Activated T-cell treated with anti-CD3 and anti-CD28 coated beads for 24 hours (primary cell): ENCODE data around the gene ARFGAP3.

Source experiments
- DNase-seq: peaks from one replicate; pipeline ENCODE4 v3.0.0-alpha.2; 2020; ENCODE audit warnings: low read depth

The ARFGAP3 gene

DNA sequence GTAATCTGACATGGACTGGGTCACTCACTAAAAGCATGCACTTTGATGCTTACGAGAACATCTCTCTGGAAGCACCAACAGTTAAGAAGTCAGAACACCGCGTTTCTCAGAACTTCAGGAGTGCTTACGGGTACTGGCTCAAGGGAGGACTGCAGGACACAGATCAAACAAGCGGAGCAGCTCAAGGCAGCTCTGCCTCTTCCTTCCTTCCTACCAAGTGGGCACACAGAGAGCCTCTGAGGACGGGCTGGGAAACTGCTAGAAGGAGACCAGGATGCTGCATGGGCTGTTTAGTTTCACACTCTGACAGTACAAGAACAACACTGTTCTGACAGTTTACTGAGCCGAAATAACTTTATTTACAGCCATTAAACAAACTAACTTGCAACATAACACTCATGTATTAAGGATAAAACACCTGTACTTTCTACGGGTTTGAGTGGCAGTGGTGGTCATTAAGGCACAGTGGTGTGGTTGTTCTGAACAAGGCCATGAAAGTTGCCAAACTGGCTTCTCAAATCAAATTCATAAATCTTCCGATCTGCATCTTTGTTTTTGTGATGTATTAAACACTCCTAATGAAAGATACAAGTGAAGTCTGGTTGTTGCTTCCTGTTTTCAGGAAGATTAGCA is 37.5 kb downstream of the ARFGAP3 start:
- DNase-seq, result no peak

DNA sequence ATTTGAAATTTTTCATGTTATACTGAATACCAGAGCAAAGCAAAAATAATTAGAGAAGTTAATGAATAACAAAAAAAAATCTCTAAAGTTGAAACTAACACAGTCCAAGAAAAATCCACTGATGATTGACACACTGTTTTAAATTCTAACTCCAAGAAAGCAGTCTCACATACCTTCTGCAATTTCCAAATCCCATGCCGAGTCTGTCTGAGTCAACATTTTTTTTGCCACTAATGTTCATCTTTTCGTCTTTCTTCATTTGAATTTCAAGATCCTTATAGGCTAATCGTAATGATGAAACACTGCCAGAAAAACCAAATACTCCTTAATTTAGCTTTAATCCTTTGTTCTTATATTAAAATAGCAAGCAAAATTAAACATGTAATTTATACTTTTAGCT is 39.5 kb downstream of the ARFGAP3 start:
- DNase-seq, result no peak

DNA sequence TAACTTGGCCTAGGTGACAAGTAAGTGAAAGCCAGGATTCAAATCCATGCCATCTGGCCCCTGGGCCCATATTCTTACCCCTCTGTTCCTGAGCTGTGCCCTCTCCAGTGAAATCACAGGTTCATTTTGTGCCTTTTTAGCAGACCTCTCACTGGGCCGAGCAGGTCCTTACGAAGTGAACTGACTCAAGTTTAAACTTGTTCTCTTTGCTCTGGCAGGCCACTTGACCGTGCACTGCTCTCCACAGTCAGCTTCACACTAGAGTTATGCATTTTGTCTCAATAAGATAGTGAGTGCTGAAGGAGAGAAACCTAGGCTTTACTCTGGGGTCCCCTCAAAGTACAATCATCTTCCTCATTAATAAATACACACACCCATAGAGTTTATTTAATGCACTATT is 40.7 kb downstream of the ARFGAP3 start:
- DNase-seq, result no peak

DNA sequence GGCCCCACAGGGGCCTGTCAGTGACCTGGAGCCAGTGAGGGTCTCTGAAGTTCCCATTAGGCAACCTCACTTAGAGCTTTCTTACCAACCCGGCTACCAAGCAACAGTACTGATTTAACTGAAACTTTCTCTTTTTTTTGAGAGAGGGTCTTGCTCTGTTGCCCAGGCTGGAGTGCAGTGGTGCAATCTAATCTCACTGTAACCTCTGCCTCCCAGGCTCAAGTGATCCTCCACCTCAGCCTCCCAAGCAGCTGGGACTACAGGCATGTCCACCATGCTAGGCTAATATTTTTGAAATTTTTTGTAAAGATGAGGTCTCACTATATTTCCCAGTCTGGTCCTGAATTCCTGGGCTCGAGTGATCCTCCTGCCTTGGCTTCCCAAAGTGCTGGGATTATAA is 42.5 kb downstream of the ARFGAP3 start:
- DNase-seq, result no peak

DNA sequence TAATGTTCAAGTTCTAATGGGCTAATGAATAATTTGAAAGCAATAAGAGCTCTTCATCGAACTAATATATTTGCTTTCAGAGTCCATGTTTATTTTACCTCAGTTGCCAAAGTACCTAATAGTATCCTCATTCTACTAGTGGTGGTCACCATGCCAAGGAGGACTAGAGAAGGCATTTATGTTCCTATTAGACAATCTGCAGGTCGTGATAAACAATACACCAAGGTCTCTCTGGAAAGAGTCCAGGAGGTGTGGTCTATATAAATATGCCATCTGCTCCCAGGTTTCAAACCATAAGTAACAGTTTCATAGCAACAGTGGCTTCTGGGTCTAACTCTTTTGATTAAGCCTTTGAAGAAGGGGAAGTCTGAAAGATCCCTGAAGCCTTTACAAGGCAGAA is 42.9 kb downstream of the ARFGAP3 start:
- no peak for DNase-seq

DNA sequence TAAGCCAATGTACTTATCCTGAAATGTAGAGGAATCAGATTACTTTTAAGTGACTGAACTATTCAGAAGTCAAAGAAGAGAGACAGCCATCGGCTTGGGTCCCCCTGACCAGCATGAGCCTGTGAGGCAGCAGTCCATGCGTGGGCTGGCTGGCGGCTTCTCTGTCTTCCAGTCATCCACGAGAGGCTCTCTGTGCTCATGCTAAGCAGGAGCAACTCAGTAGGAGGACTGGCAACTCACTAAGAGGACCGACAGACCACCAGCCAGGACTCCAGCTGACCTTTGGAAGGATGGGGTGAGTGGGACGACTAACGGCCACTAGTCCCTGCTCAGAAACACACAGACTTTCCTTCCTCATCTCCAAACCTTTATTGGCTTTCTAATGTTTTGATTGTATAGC is 43.6 kb downstream of the ARFGAP3 start:
- no peak for DNase-seq

DNA sequence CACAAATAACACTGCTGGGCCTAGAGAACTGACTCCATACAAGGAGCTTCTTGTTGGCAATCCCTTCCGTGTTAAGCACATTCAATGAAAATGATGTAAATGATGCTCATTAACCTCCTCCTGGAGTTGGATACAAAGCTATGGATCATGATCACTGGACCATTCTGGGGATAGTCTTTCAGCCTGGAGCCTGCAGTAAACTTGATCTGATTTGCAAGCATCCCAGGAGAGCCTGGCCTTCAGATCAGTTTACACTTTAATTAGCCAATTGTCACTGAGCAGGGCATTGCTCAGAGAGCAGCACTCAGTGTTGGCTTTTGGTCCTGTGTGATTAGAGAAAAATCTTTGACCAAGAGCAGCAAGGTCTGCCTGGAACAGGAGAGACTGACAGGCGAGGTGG is 45.6 kb downstream of the ARFGAP3 start:
- DNase-seq, result no peak

DNA sequence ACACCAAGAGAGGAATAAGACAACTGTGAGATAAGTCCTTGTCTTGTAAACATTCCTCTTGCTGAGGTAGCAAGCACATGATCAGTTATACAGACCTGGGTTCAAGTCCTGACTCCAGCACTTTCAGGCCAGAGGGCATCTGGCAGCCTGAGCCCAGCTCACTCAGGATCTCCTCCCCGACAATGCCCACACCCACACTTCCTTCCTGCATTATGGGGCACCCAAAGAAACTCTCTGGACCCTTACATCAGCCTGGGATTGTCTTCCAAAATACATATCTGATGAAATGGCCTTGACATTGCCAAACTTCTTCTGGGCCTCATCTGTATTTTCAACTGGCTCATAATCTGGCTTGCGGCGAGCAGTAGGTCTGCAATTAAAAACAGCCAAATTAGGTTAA is 48.6 kb downstream of the ARFGAP3 start:
- no peak for DNase-seq

DNA sequence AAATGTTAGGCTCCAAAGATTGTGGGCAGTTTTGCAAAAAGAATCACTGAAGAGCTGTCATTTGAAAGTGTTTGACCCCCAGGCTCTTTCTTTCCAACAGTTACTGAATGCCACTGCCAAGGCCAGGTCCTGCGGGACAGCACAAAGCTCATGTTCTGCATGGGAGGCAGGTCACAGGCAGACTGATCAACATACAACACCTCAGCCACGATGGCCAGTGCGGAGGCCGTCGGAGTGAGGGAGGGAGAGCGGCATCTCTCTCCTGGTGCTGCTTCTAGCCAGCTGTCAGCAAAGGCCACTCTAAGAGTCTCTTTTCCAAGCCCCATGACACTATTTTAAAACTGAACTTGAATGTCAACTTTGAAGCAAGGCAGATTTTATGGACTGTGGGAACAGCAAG is 49.9 kb downstream of the ARFGAP3 start:
- no peak for DNase-seq

DNA sequence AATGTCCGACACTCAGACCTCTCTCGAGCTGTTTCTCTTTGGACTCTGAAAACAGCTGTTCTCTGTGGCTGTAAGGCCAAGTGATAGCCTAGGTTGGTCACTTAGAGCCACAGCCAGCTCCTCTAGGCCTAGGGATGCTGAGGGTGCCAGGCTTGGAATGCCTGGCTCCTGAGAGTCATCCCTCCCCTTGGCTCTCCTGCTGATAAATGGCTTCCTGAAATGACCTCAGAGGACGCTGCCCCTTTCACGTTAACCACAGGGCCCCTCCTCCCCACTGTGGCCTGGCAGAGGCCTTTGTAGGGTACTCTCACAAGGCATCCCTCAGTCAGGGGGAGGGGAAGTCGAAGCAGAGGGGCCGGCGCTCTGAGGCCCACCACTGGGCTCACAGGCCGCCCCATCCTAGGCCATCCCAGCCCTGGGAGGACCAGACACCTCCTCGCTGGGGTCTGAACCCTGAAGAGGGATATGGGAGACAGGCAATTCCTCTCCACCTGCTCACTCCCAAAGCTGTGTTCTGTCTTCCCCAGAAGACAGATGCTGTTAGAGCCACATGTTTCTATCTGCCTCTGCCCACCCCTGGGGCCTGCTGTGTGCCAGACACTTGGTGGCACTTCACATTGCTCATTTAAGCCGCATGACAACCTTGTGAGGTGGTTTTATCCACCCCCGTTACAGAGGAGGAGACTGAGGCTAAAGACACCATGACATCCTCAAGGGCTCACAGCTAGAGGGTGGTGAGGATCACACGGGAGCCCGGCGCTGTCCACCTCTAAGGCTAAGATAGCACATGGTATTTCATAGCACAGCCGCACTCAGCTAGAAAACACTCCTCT is 50.9 kb downstream of the ARFGAP3 start:
- DNase-seq, result no peak

DNA sequence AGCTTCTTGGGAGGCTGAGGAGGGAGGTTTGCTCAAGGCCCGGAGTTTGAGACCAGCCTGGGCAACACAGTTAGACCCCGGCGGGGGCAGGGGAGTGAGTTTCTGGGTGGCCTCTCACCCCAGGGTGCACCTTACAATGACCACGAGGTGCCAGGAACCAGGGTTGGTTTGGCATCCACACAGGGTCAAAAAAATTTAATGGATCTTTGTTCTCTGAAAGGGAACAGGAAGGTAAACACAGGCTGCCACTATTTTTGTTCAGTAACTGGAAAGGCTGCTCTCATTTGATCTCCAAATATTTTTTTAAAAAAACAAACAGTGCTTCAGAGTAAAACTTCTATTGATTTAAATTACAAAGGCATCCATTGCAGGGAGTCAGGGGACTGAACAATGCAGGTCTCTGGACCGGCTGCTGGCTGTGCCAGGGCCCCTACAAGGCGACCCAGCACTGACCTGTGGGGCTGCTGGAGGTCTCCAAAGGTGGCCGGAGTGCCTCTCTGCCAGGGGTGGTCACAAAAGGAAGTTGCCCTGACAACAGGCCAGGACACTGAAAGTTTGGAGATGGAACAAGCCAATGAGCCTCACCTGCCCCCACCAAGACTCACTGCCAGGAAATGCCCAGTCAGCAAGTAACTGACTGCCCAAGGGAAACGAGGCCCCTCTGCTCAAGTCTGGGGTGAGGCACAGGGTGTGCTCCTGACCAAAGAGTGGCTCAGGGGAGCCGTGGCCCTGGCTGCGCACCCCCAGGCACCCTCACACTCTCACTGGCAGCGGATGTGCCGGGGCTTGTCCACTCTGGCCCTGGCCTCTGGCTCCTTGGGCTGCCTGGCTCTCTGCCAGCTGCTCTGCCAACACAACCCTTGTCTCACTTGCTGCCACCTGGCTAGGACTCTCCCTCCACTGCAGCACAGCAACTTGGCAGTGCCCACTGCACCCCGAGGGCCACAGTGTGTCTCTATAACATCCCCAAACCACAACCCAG is 51.8 kb downstream of the ARFGAP3 start:
- no peak for DNase-seq

DNA sequence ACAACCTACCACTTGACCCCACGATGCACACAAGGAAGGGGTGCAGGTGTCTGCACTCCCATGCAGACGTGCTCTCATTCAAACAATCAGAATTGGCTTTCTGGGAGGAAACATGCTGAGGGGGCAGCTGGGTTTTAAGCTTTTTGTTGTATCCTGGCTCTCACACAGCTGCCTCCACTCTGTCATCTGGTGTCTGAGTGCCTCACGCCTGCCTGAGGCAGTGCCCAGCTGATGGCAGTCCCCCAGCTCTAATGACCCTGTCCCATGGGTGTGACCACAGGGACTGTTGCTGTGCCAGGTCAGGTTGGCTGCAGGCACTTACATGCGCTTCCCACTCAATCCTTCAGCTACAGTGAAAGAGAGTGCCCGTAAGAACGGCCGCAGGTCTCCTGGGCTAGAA is 53.7 kb downstream of the ARFGAP3 start:
- DNase-seq, result no peak

DNA sequence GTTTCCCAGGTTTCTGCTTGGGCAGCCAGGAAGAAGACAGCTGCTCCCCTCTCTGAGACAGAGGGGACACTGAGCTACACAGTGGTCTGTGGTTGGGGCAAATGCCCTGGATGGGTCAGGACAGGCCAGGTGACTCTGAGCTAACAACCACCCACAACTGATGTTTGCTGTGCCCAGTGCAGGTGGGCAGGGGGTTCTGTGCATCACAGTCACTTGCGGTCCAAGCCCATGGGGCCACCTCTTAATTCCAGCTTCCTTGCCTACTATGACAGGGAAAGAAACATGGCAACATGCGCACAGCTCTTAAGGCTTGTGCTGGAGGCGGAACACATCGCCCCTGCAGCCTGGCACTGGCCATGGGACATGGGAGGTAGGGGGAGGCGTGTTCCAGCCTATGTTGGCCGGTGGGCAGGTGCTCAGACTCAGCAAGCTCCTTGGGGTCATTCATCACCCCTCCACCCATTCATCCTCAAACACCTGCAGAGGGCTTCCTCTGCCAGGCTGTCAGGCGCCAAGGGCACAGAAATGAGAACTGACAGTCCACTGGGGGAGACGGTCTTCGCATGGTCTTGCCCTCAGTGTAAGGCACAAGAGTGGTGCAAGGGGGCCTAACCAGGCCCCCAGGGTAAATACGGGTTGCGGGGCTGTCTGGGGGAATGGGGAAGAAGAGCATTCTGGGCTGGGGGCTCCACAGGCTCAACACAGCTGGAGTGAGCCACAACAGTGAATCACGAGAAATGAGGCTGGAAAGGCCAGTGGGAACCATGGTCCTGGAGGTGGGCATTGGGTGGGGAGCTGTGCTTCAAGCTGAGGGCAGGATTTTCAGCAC is 55.6 kb downstream of the ARFGAP3 start:
- no peak for DNase-seq

DNA sequence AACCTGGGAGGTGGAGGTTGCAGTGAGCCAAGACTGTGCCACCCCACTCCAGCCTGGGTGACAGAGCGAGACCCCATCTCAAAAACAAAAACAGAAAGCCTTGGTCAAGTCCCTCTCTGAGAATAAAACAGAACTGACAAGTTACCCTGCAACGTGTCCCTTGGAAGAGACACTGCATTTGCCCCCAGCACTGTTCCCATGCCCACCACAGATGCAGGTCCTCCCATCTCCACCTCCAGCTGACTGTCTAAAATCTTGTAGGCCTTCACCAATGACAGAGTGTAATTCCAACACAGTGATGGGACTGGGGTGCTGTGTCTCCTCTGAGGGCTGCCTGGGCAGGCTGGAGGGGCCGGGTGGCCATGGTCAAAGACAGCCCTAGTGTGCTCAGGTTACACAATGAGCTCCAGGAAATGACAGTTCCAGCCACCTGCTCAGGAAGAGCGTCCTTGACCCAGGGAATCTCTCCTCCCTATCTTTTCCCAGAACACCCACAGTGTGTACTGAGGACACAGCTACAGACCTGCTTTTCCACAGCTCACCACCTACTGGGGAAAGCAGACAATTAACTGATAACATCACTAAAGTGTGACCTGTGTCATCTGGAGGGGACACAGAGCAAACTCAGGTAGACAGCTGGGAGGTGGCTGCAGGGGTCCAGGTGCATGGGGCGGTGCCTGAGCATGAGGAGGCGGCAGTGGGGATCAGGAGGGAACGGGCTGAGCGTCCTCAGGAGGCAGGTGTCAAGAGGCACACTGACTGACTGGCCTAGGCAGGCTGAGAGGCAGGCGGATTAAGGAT is 56.4 kb downstream of the ARFGAP3 start:
- no peak for DNase-seq

DNA sequence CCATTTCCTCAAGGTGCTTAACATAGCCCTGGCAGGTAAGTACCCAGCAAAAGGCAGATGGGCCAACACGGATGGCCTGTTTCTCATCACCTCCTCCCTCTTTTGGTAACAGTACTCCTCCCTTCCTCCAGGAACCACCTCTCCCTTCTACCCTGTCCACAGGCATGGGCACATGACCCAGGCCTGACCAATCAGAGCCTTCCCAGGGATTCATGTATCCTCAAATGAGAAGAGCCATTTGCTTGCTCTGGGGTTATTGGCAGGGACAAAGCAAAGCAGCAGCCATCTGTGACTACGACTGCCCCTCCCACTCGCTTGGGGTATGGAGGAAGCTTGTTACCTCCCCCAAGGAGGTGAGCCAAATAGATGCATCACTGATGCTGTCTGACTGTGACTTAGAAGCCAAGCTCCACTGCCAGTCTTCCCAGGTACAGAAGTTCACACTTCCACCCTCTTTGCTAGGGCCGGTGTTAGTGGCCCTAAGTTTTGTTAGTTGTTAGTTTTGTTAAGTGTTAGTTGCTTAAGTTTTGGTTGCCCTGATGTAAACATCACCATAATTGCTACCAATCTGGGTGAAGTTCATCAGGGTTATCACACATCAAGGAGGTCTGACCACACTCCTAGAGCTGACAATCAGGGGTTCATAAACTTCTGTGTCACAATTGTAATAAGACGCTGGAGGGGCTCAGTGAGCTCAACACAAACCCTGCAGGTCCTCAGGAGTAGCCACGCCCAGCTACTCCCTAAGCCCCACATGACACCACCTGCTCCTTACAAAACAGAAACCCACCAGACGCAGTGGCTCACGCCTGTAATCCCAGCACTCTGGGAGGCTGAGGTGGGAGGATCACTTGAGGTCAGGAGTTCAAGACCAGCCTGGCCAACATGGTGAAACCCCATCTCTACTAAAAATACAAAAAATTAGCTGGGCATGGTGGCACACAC is 57.3 kb downstream of the ARFGAP3 start:
- no peak for DNase-seq

DNA sequence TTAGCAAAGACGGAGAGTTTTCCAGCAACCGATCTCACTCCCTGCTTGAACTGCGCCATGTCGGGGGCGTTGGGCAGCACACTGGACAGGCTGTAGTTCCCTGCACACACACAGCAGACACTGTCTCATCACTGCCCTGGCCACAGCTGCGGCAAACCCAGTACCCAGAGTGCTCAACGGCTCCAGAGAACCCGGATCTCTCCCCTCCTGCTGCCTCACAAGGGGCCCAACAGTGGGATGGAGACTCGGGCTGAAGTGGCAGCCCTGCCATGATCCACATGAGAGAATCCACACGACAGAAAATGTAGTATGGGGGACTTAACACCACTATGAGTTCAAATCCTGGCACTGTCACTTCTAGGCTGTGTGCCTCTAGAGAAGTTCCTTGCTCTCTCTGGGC is 58.0 kb downstream of the ARFGAP3 start:
- DNase-seq, result no peak

DNA sequence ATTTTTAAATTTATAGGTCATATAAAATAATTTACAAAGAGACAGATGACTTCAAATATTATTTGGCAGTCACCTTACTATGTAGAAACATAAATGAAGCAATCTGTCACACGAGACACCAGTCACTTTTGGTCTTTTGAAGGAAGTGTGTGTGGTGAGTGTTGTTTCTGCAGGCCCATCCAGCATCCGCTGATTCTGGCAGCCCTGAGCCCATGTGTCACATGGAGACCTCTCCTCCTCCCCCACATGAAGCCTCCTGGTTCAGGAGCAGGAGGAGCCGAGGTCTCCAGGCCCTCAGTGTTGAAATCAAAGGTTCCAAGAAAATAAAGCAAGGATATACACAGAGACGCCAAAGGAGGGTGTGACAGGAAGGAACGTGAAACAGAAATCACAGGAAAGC is 60.1 kb downstream of the ARFGAP3 start:
- no peak for DNase-seq

DNA sequence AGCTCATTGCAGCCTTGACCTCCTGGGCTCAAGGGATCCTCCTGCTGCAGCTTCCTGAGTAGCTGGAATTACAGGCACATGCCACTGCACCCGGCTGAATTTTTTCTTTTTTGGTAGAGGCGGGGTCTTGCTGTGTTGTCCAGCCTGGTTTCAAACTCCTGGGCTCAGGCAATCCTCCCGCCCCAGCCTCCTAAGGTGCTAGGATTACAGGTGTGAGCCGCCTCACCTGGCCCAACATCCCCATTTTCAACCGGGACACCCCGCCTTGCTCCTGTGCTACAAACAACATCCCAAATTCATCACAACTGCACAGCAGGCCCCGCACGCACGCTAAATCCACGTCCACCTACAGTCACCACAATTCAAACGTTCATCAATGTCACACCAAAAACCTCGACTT is 61.0 kb downstream of the ARFGAP3 start:
- DNase-seq, result no peak

DNA sequence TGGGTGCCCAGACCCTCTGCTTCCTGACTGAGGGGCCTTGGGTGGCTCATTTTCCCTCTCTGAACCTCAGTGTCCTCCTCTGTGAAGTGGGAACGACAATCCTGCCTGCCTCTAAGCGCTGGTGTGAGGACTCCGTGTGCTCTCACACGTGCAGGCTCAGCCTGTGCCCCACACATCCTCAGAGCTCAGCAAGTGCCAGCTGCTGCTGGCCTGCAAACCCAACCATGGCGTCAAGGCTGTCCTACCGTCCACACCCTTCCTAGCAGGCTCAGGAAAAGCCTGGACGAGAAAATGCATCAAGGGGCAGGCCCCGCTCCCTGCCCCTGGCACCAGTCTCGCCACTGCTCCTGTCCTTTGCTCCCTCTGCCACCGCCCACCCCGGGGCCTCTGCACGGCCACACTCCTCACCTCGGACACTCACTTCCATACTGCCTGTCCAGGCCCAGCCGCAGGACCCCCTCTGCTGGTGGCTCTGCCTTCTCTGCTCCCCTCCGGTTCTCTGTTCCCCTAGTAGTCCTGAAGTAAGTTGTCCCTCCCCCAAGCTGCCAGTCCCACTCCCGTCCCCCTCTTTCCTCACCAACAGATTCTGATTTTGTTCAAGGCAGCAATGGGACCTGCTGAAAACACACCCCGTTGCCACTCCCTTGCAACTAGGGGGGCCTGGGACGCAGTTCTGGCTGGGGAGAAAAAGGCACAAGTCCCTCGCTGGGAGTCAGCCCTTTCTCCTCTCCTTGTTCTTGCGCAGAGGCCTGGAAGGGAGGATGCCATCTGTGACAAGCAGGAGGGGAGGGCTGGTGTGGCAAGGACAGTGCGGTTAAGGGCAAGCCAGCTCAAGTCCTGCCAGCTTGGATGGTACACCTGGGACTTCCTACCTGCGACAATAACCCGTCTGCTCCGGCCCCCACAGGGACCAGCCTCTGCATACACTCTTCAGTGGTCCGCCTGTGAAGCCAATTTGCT is 62.2 kb downstream of the ARFGAP3 start:
- DNase-seq, result no peak
